ENCODE measurements around the gene SZT2.

SZT2 gene

GRCh38 chr1:43423672-43424550 is 34.2 kb downstream of the SZT2 start:
- no peak for DNase-seq (ENCODE audit: low read depth)

- DNase-seq (ENCODE audit: low read depth) = no peak
Observed at GRCh38 chr1:43425045-43425444, 35.3 kb downstream of the SZT2 start.

- DNase-seq (ENCODE audit: low read depth) = no peak
Observed at GRCh38 chr1:43426221-43426620, 36.5 kb downstream of the SZT2 start.

GRCh38 chr1:43427524-43427923 is 37.8 kb downstream of the SZT2 start:
- no peak for DNase-seq (ENCODE audit: low read depth)

GRCh38 chr1:43427941-43428340 is 38.2 kb downstream of the SZT2 start:
- no peak for DNase-seq (ENCODE audit: low read depth)

GRCh38 chr1:43430831-43431230 is 41.1 kb downstream of the SZT2 start:
- DNase-seq (ENCODE audit: low read depth) = no peak

GRCh38 chr1:43431676-43432075 is 42.0 kb downstream of the SZT2 start:
- no peak for DNase-seq (ENCODE audit: low read depth)

GRCh38 chr1:43432171-43432860 is 42.6 kb downstream of the SZT2 start:
- no peak for DNase-seq (ENCODE audit: low read depth)

GRCh38 chr1:43432907-43433306 is 43.2 kb downstream of the SZT2 start:
- DNase-seq (ENCODE audit: low read depth) = no peak

- no peak for DNase-seq (ENCODE audit: low read depth)
Observed at GRCh38 chr1:43434256-43434655, 44.6 kb downstream of the SZT2 start.

- peak; percentile 66 for DNase-seq (ENCODE audit: low read depth)
Observed at GRCh38 chr1:43435146-43436145, 45.7 kb downstream of the SZT2 start.

GRCh38 chr1:43436371-43436770 is 46.7 kb downstream of the SZT2 start:
- DNase-seq (ENCODE audit: low read depth) = no peak

GRCh38 chr1:43437031-43437973 is 47.6 kb downstream of the SZT2 start:
- DNase-seq (ENCODE audit: low read depth) = no peak

- no peak for DNase-seq (ENCODE audit: low read depth)
Observed at GRCh38 chr1:43438006-43438405, 48.3 kb downstream of the SZT2 start.

- DNase-seq (ENCODE audit: low read depth) = no peak
Observed at GRCh38 chr1:43438576-43438952, 48.9 kb downstream of the SZT2 start.

GRCh38 chr1:43438953-43439581 is 49.4 kb downstream of the SZT2 start:
- DNase-seq (ENCODE audit: low read depth) = no peak

- no peak for DNase-seq (ENCODE audit: low read depth)
Observed at GRCh38 chr1:43439781-43440180, 50.1 kb downstream of the SZT2 start.

GRCh38 chr1:43440358-43440757 is 50.7 kb downstream of the SZT2 start:
- DNase-seq (ENCODE audit: low read depth) = no peak

- no peak for DNase-seq (ENCODE audit: low read depth)
Observed at GRCh38 chr1:43441166-43441893, 51.6 kb downstream of the SZT2 start.
